ENCODE results near the gene DISP2. TPM values are rescaled to one million over a fixed set of nuclear protein-coding genes. Genes with fewer than 3 reads are reported as not detected.
A peak's percentile ranks its signal among the peaks of the same experiment; 100 is the strongest.

DISP2 gene
- total RNA-seq, 6 experiments from 2014 or later = 0.06 to 0.71 (median 0.16) TPM

DNA sequence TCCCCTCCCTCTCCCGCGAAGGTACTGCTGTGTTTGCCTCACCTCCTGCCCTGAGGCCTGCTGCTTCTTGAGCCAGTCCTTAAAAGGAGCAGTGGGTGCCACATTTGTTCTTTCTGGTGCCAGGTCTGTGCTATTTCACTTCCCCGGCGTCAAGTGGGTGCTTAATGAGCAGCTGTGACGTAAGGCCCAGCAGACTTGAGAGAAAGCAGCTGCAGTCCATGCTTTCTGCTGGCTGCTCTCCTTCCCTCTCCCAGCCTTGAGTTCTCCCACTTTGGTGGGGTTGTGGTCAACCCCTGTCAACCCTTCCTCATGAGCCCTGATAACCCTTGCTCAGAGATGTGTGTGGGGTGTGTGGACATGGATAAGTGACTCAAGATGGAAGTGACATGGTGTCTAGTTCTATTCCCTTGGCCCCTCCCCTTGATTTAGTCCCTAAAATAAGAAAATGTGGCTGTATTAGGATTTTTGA is 27.6 kb upstream of the DISP2 start:
- TF ChIP-seq POLR2A (IDR thresholded peaks at IDR 0.05) = peak; percentile 23
- TF ChIP-seq, protein P1, sequence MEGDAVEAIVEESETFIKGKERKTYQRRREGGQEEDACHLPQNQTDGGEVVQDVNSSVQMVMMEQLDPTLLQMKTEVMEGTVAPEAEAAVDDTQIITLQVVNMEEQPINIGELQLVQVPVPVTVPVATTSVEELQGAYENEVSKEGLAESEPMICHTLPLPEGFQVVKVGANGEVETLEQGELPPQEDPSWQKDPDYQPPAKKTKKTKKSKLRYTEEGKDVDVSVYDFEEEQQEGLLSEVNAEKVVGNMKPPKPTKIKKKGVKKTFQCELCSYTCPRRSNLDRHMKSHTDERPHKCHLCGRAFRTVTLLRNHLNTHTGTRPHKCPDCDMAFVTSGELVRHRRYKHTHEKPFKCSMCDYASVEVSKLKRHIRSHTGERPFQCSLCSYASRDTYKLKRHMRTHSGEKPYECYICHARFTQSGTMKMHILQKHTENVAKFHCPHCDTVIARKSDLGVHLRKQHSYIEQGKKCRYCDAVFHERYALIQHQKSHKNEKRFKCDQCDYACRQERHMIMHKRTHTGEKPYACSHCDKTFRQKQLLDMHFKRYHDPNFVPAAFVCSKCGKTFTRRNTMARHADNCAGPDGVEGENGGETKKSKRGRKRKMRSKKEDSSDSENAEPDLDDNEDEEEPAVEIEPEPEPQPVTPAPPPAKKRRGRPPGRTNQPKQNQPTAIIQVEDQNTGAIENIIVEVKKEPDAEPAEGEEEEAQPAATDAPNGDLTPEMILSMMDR (IDR thresholded peaks at IDR 0.05) = no peak
- intact Hi-C loops (cut with DNase I) = no loop called here
- H3K36me3 ChIP-seq = no peaks in the 10 kb centered on the region
- peaks cover 0 to 5% (median 1%) of the 10 kb centered on the region in 4 donors for H3K4me1 ChIP-seq
- H3K4me3 ChIP-seq = no peak overlapping the region
- H3K27me3 ChIP-seq = no peaks in the 10 kb centered on the region
- no peaks in the 10 kb centered on the region for H3K9me3 ChIP-seq
- WGBS (ENCODE audit: insufficient coverage, low coverage, low lambda C conversion rate, missing lambda C conversion rate) = no CpG with 5 or more reads among the region's 5 CpGs
- H3K27ac ChIP-seq = no peak overlapping the region
- ATAC-seq = peak in 1 of 4 donors; percentile 4
- no peak for DNase-seq

GRCh38 chr15:40331026-40331425 is 27.0 kb upstream of the DISP2 start:
- Histone ChIP-seq H3K4me1 (peaks cover 0 to 5% (median 0%) of the 10 kb centered on the region in 4 donors), H3K27ac (no peak overlapping the region), H3K9me3 (no peaks in the 10 kb centered on the region), H3K4me3 (no peak overlapping the region), H3K27me3 (no peaks in the 10 kb centered on the region), H3K36me3 (no peaks in the 10 kb centered on the region)
- no peak for ATAC-seq
- intact Hi-C loops (cut with DNase I) = no loop called here
- no peak for TF ChIP-seq POLR2A (IDR thresholded peaks at IDR 0.05)
- TF ChIP-seq, protein P1 (IDR thresholded peaks at IDR 0.05) = no peak
- 82% methylated on average over 7 of the region's 7 CpGs for WGBS (ENCODE audit: insufficient coverage, low coverage, low lambda C conversion rate, missing lambda C conversion rate)
- no peak for DNase-seq

- 86% methylated on average over 5 of the region's 7 CpGs for WGBS (ENCODE audit: insufficient coverage, low coverage, low lambda C conversion rate, missing lambda C conversion rate)
- Histone ChIP-seq H3K9me3 (no peaks in the 10 kb centered on the region), H3K4me3 (no peak overlapping the region), H3K36me3 (no peaks in the 10 kb centered on the region), H3K27me3 (no peaks in the 10 kb centered on the region), H3K4me1 (peaks cover 0 to 5% (median 0%) of the 10 kb centered on the region in 4 donors), H3K27ac (no peak overlapping the region)
- TF ChIP-seq, protein P1 (IDR thresholded peaks at IDR 0.05) = no peak
- TF ChIP-seq POLR2A (IDR thresholded peaks at IDR 0.05) = no peak
- DNase-seq = no peak
- ATAC-seq = no peak
- intact Hi-C loops (cut with DNase I) = no loop called here
Measured at GRCh38 chr15:40331637-40332036, 26.4 kb upstream of the DISP2 start.

- Histone ChIP-seq H3K4me1 (peaks cover 0 to 5% (median 0%) of the 10 kb centered on the region in 4 donors), H3K27me3 (no peaks in the 10 kb centered on the region), H3K36me3 (no peaks in the 10 kb centered on the region), H3K9me3 (no peaks in the 10 kb centered on the region), H3K4me3 (no peak overlapping the region), H3K27ac (no peak overlapping the region)
- DNase-seq (no peak), ATAC-seq (no peak)
- intact Hi-C loops (cut with DNase I) = no loop called here
- WGBS (ENCODE audit: insufficient coverage, low coverage, low lambda C conversion rate, missing lambda C conversion rate) = 40% methylated on average over 3 of the region's 8 CpGs
- TF ChIP-seq, protein P1 (IDR thresholded peaks at IDR 0.05) = no peak
- TF ChIP-seq POLR2A (IDR thresholded peaks at IDR 0.05) = no peak
Measured at GRCh38 chr15:40332113-40332781, 25.8 kb upstream of the DISP2 start.
